Measurements from ENCODE around the gene STXBP1.

The STXBP1 gene

DNA sequence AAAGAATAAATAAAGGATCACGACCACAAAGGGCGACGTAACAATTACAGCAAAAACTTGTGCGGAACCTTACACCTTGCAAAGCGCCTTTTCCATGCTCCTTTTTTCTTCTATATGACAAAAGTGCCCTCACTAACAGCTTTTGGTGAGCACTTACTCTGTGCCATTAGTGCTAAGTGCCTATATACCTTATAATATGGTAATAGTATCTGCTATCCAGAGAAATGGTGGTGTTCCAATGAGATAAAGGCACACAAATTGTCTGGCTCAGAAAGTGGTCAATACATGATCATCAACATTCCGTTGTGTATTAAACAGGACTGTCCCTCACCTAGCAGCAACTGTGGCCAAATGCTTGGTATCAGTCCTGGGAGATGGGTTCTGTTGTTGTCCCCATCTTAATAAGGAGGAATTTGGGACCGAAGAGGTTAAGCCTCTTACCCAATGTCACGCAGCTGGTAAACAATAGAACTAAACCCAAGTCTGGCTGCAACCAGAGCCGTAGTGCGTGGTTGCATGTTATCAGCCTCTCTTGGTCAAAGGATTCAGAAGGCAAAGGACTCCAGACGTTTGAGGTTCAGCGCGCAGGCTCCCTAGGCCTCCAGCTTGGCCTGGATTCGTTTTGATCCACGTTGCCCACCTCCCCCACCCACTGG is 123.6 kb downstream of the STXBP1 start:
- DNase-seq (ENCODE audit: low read depth in 2 of 2) = no peak

DNA sequence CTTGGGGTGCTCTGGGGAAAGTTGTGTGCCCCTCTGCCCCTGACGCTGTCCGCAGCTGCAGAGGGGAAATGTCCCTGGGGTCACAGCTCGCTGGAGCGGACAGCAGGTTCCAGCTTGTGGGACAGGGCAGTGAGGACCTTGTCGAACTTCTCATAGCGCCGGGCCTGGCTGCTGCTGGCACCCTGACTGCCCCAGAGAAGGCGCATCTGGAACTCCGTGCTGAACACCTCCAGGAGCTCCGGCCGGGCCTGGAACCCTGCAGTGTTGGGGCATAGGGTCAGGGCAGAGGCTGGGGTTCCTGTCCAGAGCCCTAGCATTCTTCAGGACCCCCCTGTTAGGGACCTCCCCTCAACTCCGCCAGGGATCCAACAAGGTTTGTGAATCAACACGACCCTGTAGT is 126.6 kb downstream of the STXBP1 start:
- no peak for DNase-seq (ENCODE audit: low read depth in 2 of 2)

DNA sequence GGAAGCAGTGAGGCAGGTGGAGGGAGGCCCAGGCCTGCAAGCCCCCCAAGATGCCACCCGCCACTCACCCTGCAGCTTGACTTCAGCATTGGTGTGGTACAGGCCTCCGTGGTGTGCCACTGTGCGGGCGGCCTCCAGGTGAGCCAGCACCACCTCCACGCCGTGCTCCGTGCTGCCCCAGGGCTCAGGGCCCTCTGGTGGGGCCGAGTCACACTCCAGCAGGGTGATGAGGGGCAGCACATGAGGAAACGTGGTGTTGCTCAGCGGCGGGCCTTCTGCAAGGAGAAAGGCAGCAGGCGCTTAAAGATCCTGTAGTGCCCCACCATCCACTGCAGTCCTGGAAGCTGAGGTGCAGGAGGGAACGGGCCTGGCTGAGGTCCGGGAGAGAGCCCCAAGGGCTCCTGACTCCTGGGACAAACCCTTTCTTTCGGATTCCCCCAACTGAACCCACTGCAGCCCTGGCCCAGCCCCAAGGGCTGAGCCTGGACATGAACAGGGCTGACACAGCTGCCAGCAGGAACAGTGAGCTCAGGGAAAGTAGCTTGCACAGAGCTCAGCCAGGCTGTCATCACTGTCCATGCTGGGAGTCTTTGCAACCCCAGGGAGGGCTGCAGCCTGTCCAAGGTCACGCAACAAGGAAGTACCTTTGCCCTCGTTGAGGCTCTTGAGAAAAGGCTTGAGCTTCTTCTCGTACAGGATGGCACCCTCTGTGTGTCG is 127.7 kb downstream of the STXBP1 start:
- no peak for DNase-seq (ENCODE audit: low read depth in 2 of 2)

DNA sequence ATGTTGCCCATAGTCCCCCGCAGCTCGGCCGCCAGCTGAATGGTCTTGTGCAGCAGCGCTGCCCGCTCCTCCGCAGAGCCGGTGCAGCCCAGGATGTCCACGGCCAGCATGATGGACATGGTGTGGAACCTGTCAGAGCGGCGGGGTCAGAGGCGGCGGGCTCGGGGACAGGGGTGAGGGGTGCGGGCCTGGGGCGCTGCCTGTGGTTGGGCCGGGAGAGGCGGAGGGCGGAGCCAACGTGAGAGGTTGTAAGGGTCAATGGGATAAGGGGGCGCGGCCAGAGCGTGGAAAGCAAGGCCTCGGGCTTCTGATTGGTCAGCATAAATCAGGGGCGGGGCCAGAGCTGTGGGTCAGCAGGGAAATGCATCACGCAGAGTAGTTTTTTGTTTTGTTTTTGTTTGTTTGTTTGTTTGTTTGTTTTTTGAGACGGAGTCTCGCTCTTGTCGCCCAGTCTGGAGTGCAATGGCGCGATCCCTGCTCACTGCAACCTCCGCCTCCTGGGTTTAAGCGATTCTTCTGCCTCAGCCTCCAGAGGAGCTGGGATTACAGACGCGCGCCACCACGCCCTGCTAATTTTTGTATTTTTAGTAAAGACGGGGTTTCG is 129.9 kb downstream of the STXBP1 start:
- no peak for DNase-seq (ENCODE audit: low read depth in 2 of 2)
